DOHH2 (cell line): Measurements from ENCODE around the gene FAM3B.

Experiments
- H3F3A ChIP-seq: fragments of 200-600 bp; sonication (generic), shearing (Covaris generic); 2 replicates; pipeline ENCODE4 v1.6.0; 2016; ENCODE audit warnings: antibody characterized with exemption, mild to moderate bottlenecking; ENCODE audit not compliant: control insufficient read depth, insufficient read depth
- H3K27ac ChIP-seq: fragments of 200-600 bp; sonication (generic); 2 replicates; pipeline ENCODE4 v1.5.1; 2014; ENCODE audit warnings: low read depth, mild to moderate bottlenecking, low read length, moderate library complexity
- H3K27me3 ChIP-seq: fragments of 200-600 bp; sonication (generic); 2 replicates; pipeline ENCODE4 v1.6.1; 2014; ENCODE audit warnings: mild to moderate bottlenecking, low read length, mixed read lengths; ENCODE audit not compliant: control insufficient read depth
- H3K36me3 ChIP-seq: fragments of 200-600 bp; sonication (generic); 2 replicates; pipeline ENCODE4 v1.6.1; 2014; ENCODE audit warnings: mild to moderate bottlenecking, low read length, moderate library complexity, mixed read lengths; ENCODE audit not compliant: control insufficient read depth
- H3K4me1 ChIP-seq: fragments of 200-600 bp; sonication (generic); 2 replicates; pipeline ENCODE4 v1.6.1; 2014; ENCODE audit warnings: mild to moderate bottlenecking, low read length, mixed read lengths; ENCODE audit not compliant: control insufficient read depth
- H3K4me2 ChIP-seq: fragments of 200-600 bp; sonication (generic); 2 replicates; pipeline ENCODE4 v1.6.0; 2014; ENCODE audit warnings: mild to moderate bottlenecking, low read length, moderate library complexity
- H3K4me3 ChIP-seq: fragments of 200-600 bp; sonication (generic); 2 replicates; pipeline ENCODE4 v1.5.1; 2014; ENCODE audit warnings: mild to moderate bottlenecking, low read length, mixed read lengths
- H3K79me2 ChIP-seq: fragments of 200-600 bp; sonication (generic); 2 replicates; pipeline ENCODE4 v1.6.1; 2014; ENCODE audit warnings: mild to moderate bottlenecking, low read length, mixed read lengths; ENCODE audit not compliant: control insufficient read depth
- H3K9me2 ChIP-seq: fragments of 200-600 bp; sonication (generic); replicated peaks from 2 replicates; pipeline ENCODE4 v1.6.1; 2014; ENCODE audit warnings: mild to moderate bottlenecking, low read length, mixed read lengths; ENCODE audit not compliant: control insufficient read depth
- H3K9me3 ChIP-seq: fragments of 200-600 bp; sonication (generic); 2 replicates; pipeline ENCODE4 v1.6.1; 2014; ENCODE audit warnings: antibody characterized with exemption, low read length, mixed read lengths; ENCODE audit not compliant: control insufficient read depth, insufficient read depth
- H4K20me1 ChIP-seq: fragments of 200-600 bp; sonication (generic); 2 replicates; pipeline ENCODE4 v1.6.0; 2014; ENCODE audit warnings: low read depth, mild to moderate bottlenecking, antibody characterized with exemption, low read length, moderate library complexity; ENCODE audit not compliant: control insufficient read depth, insufficient read depth
- CTCF ChIP-seq: fragments of 200-600 bp; sonication (generic); IDR thresholded peaks from one replicate; pipeline ENCODE4 v1.5.1; 2014; ENCODE audit warnings: antibody characterized with exemption, mild to moderate bottlenecking, low read depth, low read length; ENCODE audit not compliant: poor library complexity, severe bottlenecking
- EZH2phosphoT487 ChIP-seq: fragments of 200-600 bp; sonication (generic); IDR thresholded peaks from 2 replicates; pipeline ENCODE4 v1.6.1; 2017; ENCODE audit warnings: borderline replicate concordance, mild to moderate bottlenecking, antibody characterized with exemption, low read length, moderate library complexity, mixed read lengths

FAM3B gene

DNA sequence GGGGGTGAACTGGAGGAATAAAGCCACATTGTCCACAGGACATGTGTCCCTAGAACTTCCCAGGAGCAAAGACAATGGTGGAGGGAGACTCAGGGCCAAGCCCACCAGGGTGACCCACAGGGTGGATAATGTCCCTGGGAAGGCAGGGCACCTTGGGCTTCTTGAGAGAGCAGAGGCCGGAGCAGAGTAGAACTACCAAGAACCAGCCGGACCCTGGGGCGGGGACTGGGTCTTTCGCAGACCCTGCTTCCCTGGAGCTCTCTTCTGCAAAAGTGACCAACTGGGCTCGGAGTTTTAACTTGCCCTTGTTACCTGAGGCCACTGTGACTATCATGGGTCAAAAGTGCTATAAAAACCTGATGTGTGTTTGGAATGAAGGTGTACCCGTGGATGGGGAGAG, 875 bp upstream of the FAM3B start:
- Histone ChIP-seq H3K79me2 (no peaks in the 10 kb centered on the region), H3K4me2 (no peak overlapping the region), H4K20me1 (no peaks in the 10 kb centered on the region), H3K4me1 (peaks cover 1% of the 10 kb centered on the region), H3K36me3 (no peaks in the 10 kb centered on the region), H3K9me3 (no peaks in the 10 kb centered on the region), H3K27ac (no peak overlapping the region), H3K9me2 (no peaks in the 10 kb centered on the region), H3K27me3 (no peaks in the 10 kb centered on the region), H3F3A (no peaks in the 10 kb centered on the region), H3K4me3 (no peak overlapping the region)
- TF ChIP-seq EZH2phosphoT487 (no peak), CTCF (no peak)

DNA sequence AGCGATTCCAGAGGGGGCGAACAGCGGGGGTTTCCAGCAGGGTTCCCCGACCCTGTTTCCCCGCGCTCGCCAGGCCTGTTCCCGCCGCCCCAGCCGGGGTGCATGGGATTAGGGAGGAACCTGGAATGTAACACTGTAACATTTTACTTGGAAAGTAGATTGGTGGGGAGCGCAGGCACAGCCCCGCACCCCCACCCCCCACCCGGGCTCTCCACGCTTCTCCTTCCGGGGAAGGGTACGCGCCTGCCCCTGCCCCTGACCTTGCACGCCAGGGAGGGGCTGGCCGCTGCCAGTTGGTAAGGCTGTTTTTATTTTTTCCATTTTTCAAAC, 427 bp downstream of the FAM3B start:
- H3K9me2 ChIP-seq: no peaks in the 10 kb centered on the region
- H3K4me2 ChIP-seq: no peak overlapping the region
- H3K27me3 ChIP-seq: no peaks in the 10 kb centered on the region
- H3F3A ChIP-seq: no peaks in the 10 kb centered on the region
- H4K20me1 ChIP-seq: no peaks in the 10 kb centered on the region
- no peaks in the 10 kb centered on the region for H3K36me3 ChIP-seq
- no peak overlapping the region for H3K27ac ChIP-seq
- TF ChIP-seq EZH2phosphoT487: no peak
- TF ChIP-seq CTCF: no peak
- no peaks in the 10 kb centered on the region for H3K79me2 ChIP-seq
- H3K4me1 ChIP-seq: peaks cover 14% of the 10 kb centered on the region
- no peak overlapping the region for H3K4me3 ChIP-seq
- no peaks in the 10 kb centered on the region for H3K9me3 ChIP-seq

DNA sequence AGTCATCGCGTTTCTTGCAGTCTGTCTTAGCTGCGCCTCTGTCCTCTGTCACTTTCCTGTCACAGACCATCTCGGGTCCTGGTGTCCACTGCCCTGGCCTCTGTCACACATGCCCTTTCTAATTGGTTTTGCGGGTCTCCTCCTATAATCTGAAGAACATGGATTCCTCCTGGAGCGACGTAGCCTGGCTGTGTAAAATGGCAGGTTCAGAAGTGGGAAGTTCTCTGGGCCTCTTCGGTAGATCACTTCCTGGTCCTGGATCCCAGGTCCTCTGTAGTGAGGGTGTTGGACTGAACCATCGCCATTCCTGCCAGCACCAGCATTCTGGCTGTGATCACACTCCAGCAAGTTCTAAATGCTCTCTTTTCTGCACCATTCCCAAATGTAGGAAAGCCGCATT, 857 bp downstream of the FAM3B start:
- Histone ChIP-seq H3K9me2 (no peaks in the 10 kb centered on the region), H4K20me1 (no peaks in the 10 kb centered on the region), H3K36me3 (no peaks in the 10 kb centered on the region), H3K79me2 (no peaks in the 10 kb centered on the region), H3F3A (no peaks in the 10 kb centered on the region), H3K27ac (no peak overlapping the region), H3K9me3 (no peaks in the 10 kb centered on the region), H3K27me3 (no peaks in the 10 kb centered on the region), H3K4me2 (no peak overlapping the region), H3K4me3 (no peak overlapping the region), H3K4me1 (peaks cover 17% of the 10 kb centered on the region)
- no peak for TF ChIP-seq EZH2phosphoT487
- no peak for TF ChIP-seq CTCF

GRCh38 chr21:41318218-41318617, 1.6 kb downstream of the FAM3B start:
- no peak for TF ChIP-seq CTCF
- TF ChIP-seq EZH2phosphoT487: no peak
- Histone ChIP-seq H3K79me2 (no peaks in the 10 kb centered on the region), H3F3A (no peaks in the 10 kb centered on the region), H3K27ac (no peak overlapping the region), H3K27me3 (no peaks in the 10 kb centered on the region), H3K9me3 (no peaks in the 10 kb centered on the region), H3K4me1 (peaks cover 17% of the 10 kb centered on the region), H3K9me2 (no peaks in the 10 kb centered on the region), H3K4me3 (no peak overlapping the region), H3K36me3 (no peaks in the 10 kb centered on the region), H4K20me1 (no peaks in the 10 kb centered on the region), H3K4me2 (no peak overlapping the region)
